HEK293 (cell line): ENCODE measurements around the gene LMTK2.

Experiments used
- ATF2 ChIP-seq: fragments of 450-650 bp; formaldehyde crosslinking; IDR thresholded peaks from 2 replicates; pipeline ENCODE4 v1.5.1; 2016; ENCODE audit warnings: missing biosample characterization, missing genetic modification characterization, low read depth
- CTCF ChIP-seq: fragments of 450-650 bp; formaldehyde crosslinking; IDR thresholded peaks from 2 replicates; pipeline ENCODE4 v1.5.1; 2016; ENCODE audit warnings: missing biosample characterization, missing genetic modification characterization
- GLIS1 ChIP-seq: fragments of 450-650 bp; formaldehyde crosslinking; IDR thresholded peaks from 2 replicates; pipeline ENCODE4 v1.5.1; 2016; ENCODE audit warnings: missing biosample characterization, missing genetic modification characterization
- PATZ1 ChIP-seq: fragments of 450-650 bp; formaldehyde crosslinking; IDR thresholded peaks from 2 replicates; pipeline ENCODE4 v1.5.1; 2016; ENCODE audit warnings: missing biosample characterization, missing genetic modification characterization
- YY1 ChIP-seq: fragments of 450-650 bp; formaldehyde crosslinking; IDR thresholded peaks from 2 replicates; pipeline ENCODE4 v1.5.1; 2018; ENCODE audit warnings: missing biosample characterization, missing genetic modification characterization
- ZBTB1 ChIP-seq: fragments of 450-650 bp; formaldehyde crosslinking; IDR thresholded peaks from 2 replicates; pipeline ENCODE4 v1.5.1; 2016; ENCODE audit warnings: missing biosample characterization, missing genetic modification characterization
- ZBTB11 ChIP-seq: fragments of 450-650 bp; formaldehyde crosslinking; conservative IDR thresholded peaks from 2 replicates; pipeline ENCODE4 v1.5.1; 2016; ENCODE audit warnings: low read depth, missing biosample characterization, missing genetic modification characterization
- ZFP3 ChIP-seq: fragments of 450-650 bp; formaldehyde crosslinking; IDR thresholded peaks from 2 replicates; pipeline ENCODE4 v1.5.1; 2016; ENCODE audit warnings: low read depth, missing biosample characterization, missing genetic modification characterization
- ZNF138 ChIP-seq: fragments of 450-650 bp; formaldehyde crosslinking; IDR thresholded peaks from 2 replicates; pipeline ENCODE4 v1.5.1; 2016; ENCODE audit warnings: missing biosample characterization, missing genetic modification characterization, borderline replicate concordance
- ZNF302 ChIP-seq: fragments of 450-650 bp; formaldehyde crosslinking; IDR thresholded peaks from 2 replicates; pipeline ENCODE4 v1.5.1; 2016; ENCODE audit warnings: missing biosample characterization, missing genetic modification characterization, low read depth
- ZNF433 ChIP-seq: fragments of 450-650 bp; formaldehyde crosslinking; IDR thresholded peaks from 2 replicates; pipeline ENCODE4 v1.5.1; 2016; ENCODE audit warnings: missing biosample characterization, missing genetic modification characterization, low read depth
- ZNF529 ChIP-seq: fragments of 450-650 bp; formaldehyde crosslinking; IDR thresholded peaks from 2 replicates; pipeline ENCODE4 v1.5.1; 2017; ENCODE audit warnings: missing genetic modification characterization, missing biosample characterization; ENCODE audit not compliant: insufficient replicate concordance
- ZNF530 ChIP-seq: fragments of 450-650 bp; formaldehyde crosslinking; IDR thresholded peaks from 2 replicates; pipeline ENCODE4 v1.5.1; 2016; ENCODE audit warnings: low read depth, missing biosample characterization, missing genetic modification characterization

GRCh38 chr7:98211221-98211675, 104.6 kb downstream of the LMTK2 start, which contains the start of gene BHLHA15:
- no peak for TF ChIP-seq ZNF302 (tag by site-specific recombination)
- TF ChIP-seq ATF2 (tag by site-specific recombination), result no peak
- TF ChIP-seq PATZ1 (tag by site-specific recombination), result no peak
- no peak for TF ChIP-seq ZNF529 (tag by site-specific recombination)
- no peak for TF ChIP-seq CTCF (tag by site-specific recombination)
- TF ChIP-seq ZFP3 (tag by site-specific recombination), result no peak
- TF ChIP-seq GLIS1 (tag by site-specific recombination), result no peak
- no peak for TF ChIP-seq ZNF433
- TF ChIP-seq ZNF530 (tag by site-specific recombination), result no peak
- no peak for TF ChIP-seq ZBTB11 (tag by site-specific recombination)
- no peak for TF ChIP-seq YY1 (tag by site-specific recombination)
- no peak for TF ChIP-seq ZBTB1 (tag by site-specific recombination)
- TF ChIP-seq ZNF138 (tag by site-specific recombination), result no peak
